ENCODE data around the gene IL32. TPM values are rescaled to one million over a fixed set of nuclear protein-coding genes. Genes with fewer than 3 reads are reported as not detected.
"Not testable (repeated sequence)": the region's sequence is repeated elsewhere in the genome, so short reads cannot be mapped to it uniquely, and the experiment has no call there.

The IL32 gene
- total RNA-seq, 1 donor from 2014 or later = 8.8 TPM

- TF ChIP-seq, protein P1, sequence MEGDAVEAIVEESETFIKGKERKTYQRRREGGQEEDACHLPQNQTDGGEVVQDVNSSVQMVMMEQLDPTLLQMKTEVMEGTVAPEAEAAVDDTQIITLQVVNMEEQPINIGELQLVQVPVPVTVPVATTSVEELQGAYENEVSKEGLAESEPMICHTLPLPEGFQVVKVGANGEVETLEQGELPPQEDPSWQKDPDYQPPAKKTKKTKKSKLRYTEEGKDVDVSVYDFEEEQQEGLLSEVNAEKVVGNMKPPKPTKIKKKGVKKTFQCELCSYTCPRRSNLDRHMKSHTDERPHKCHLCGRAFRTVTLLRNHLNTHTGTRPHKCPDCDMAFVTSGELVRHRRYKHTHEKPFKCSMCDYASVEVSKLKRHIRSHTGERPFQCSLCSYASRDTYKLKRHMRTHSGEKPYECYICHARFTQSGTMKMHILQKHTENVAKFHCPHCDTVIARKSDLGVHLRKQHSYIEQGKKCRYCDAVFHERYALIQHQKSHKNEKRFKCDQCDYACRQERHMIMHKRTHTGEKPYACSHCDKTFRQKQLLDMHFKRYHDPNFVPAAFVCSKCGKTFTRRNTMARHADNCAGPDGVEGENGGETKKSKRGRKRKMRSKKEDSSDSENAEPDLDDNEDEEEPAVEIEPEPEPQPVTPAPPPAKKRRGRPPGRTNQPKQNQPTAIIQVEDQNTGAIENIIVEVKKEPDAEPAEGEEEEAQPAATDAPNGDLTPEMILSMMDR (IDR thresholded peaks at IDR 0.05) = no peak
- no peaks in the 10 kb centered on the region for H3K9me3 Mint-ChIP-seq (ENCODE audit: unreplicated experiment)
These were observed 5.2 kb downstream of the IL32 start for GRCh38 chr16:3070608-3071111.

GRCh38 chr16:3071655-3072054 lies 6.2 kb downstream of the IL32 start:
- H3K27me3 Mint-ChIP-seq (ENCODE audit: unreplicated experiment) = peaks cover 33% of the 10 kb centered on the region
- H3K4me1 Mint-ChIP-seq (ENCODE audit: unreplicated experiment) = no peaks in the 10 kb centered on the region
- no peak overlapping the region for H3K27ac Mint-ChIP-seq (ENCODE audit: unreplicated experiment)
- H3K36me3 Mint-ChIP-seq (ENCODE audit: unreplicated experiment) = peaks cover 2% of the 10 kb centered on the region
- DNase-seq (ENCODE audit: extremely low spot score, unreplicated experiment) = no peak
- H3K4me3 Mint-ChIP-seq (ENCODE audit: unreplicated experiment) = no peak overlapping the region
- TF ChIP-seq, protein P1 (IDR thresholded peaks at IDR 0.05) = no peak
- no peaks in the 10 kb centered on the region for H3K9me3 Mint-ChIP-seq (ENCODE audit: unreplicated experiment)

More at GRCh38 chr16:3070608-3071111, 5.2 kb downstream of the IL32 start:
- Mint-ChIP-seq H3K4me3 (ENCODE audit: unreplicated experiment) (no peak overlapping the region), H3K36me3 (ENCODE audit: unreplicated experiment) (peaks cover 2% of the 10 kb centered on the region), H3K4me1 (ENCODE audit: unreplicated experiment) (peaks cover 1% of the 10 kb centered on the region), H3K27me3 (ENCODE audit: unreplicated experiment) (peaks cover 26% of the 10 kb centered on the region), H3K27ac (ENCODE audit: unreplicated experiment) (no peak overlapping the region)
- no peak for DNase-seq (ENCODE audit: extremely low spot score, unreplicated experiment)

DNA sequence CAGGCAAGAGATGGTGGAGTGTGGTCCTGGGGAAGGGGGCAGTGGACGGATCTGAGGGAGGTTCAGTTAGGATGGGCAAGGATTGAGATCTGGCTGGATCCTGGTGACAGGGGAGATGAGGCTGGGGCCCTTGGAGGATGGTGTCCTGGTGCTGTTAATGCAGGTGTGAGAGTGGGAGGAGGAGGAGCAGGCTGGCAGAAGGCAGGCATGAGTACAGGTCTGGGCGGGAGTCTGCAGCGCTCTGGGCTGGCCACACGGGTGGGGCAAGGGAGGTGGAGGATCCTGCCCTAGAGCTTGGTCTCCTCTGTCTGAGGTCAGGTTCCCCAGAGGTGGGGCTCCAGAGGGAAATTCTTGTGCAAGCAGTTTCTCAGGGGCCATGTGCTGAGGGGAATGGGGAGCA lies 6.7 kb downstream of the IL32 start:
- not testable (repeated sequence) for H3K36me3 Mint-ChIP-seq (ENCODE audit: unreplicated experiment); H3K9me3 Mint-ChIP-seq (ENCODE audit: unreplicated experiment); H3K4me1 Mint-ChIP-seq (ENCODE audit: unreplicated experiment); H3K4me3 Mint-ChIP-seq (ENCODE audit: unreplicated experiment); H3K27ac Mint-ChIP-seq (ENCODE audit: unreplicated experiment); DNase-seq (ENCODE audit: extremely low spot score, unreplicated experiment)
- peaks cover 37% of the 10 kb centered on the region for H3K27me3 Mint-ChIP-seq (ENCODE audit: unreplicated experiment)

GRCh38 chr16:3072576-3073263 lies 7.3 kb downstream of the IL32 start:
- not testable (repeated sequence) for H3K9me3 Mint-ChIP-seq (ENCODE audit: unreplicated experiment); H3K4me3 Mint-ChIP-seq (ENCODE audit: unreplicated experiment); H3K36me3 Mint-ChIP-seq (ENCODE audit: unreplicated experiment); H3K27ac Mint-ChIP-seq (ENCODE audit: unreplicated experiment); DNase-seq (ENCODE audit: extremely low spot score, unreplicated experiment); H3K4me1 Mint-ChIP-seq (ENCODE audit: unreplicated experiment)
- peaks cover 41% of the 10 kb centered on the region for H3K27me3 Mint-ChIP-seq (ENCODE audit: unreplicated experiment)

DNA sequence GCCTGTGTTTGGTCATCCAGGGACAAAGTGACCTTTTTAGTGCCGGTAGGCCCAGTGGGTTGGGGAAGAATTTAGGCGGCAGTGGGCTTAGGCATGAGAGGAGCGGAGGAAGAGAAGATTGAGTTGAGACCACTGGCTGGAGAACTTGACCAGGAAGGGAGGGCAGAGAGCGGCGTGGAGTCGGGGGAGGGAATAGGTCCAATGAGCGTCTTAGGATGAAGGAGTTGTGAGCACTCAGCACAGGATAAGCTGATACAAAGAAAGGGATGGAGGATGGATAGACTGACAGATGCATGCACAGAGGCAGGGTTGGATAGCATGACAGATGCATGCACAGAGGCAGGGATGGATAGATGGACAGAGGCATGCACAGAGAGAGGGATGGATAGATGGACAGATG lies 8.0 kb downstream of the IL32 start:
- Mint-ChIP-seq H3K27ac (ENCODE audit: unreplicated experiment) (no peak overlapping the region), H3K4me3 (ENCODE audit: unreplicated experiment) (no peak overlapping the region), H3K4me1 (ENCODE audit: unreplicated experiment) (no peaks in the 10 kb centered on the region), H3K9me3 (ENCODE audit: unreplicated experiment) (no peaks in the 10 kb centered on the region), H3K27me3 (ENCODE audit: unreplicated experiment) (peaks cover 47% of the 10 kb centered on the region), H3K36me3 (ENCODE audit: unreplicated experiment) (peaks cover 2% of the 10 kb centered on the region)
- no peak for DNase-seq (ENCODE audit: extremely low spot score, unreplicated experiment)
- TF ChIP-seq, protein P1 (IDR thresholded peaks at IDR 0.05) = no peak

GRCh38 chr16:3074860-3075522 lies 9.6 kb downstream of the IL32 start:
- no peaks in the 10 kb centered on the region for H3K9me3 Mint-ChIP-seq (ENCODE audit: unreplicated experiment)
- no peak overlapping the region for H3K27ac Mint-ChIP-seq (ENCODE audit: unreplicated experiment)
- H3K36me3 Mint-ChIP-seq (ENCODE audit: unreplicated experiment) = peaks cover 2% of the 10 kb centered on the region
- H3K4me1 Mint-ChIP-seq (ENCODE audit: unreplicated experiment) = no peaks in the 10 kb centered on the region
- H3K4me3 Mint-ChIP-seq (ENCODE audit: unreplicated experiment) = no peak overlapping the region
- TF ChIP-seq, protein P1 (IDR thresholded peaks at IDR 0.05) = no peak
- H3K27me3 Mint-ChIP-seq (ENCODE audit: unreplicated experiment) = peaks cover 60% of the 10 kb centered on the region
- DNase-seq (ENCODE audit: extremely low spot score, unreplicated experiment) = no peak

Data from osteocyte (in vitro differentiated cells).